ENCODE data around the gene SMS. TPM values are rescaled to one million over a fixed set of nuclear protein-coding genes. Genes with fewer than 3 reads are reported as not detected.

Gene SMS
- total and polyA plus RNA-seq, 2 experiments from 2014 or later: 185 to 274 TPM

Other genes with a start within 250 kb of the SMS start
- 0.70 TPM in 1 of 2 replicates, not detected in the other for gene SMPX, start 182.6 kb upstream of the SMS start, total RNA-seq (2014; rRNA removed; shearing (Covaris generic))
- gene SMPX, start 182.6 kb upstream of the SMS start, polyA plus RNA-seq (2016; fragmentation: Nextera tagmentation; extraction: Ambion mirVana): 0.33 TPM in 1 of 2 replicates, not detected in the other
- gene MBTPS2, start 101.1 kb upstream of the SMS start, total RNA-seq (2014; rRNA removed; shearing (Covaris generic)): 7.7 and 7.8 TPM in 2 replicates
- 2.1 and 3.2 TPM in 2 replicates for gene MBTPS2, start 101.1 kb upstream of the SMS start, polyA plus RNA-seq (2016; fragmentation: Nextera tagmentation; extraction: Ambion mirVana)
- gene YY2, start 84.7 kb upstream of the SMS start, total RNA-seq (2014; rRNA removed; shearing (Covaris generic)): 1.3 and 1.6 TPM in 2 replicates
- 0.66 and 1.0 TPM in 2 replicates for gene YY2, start 84.7 kb upstream of the SMS start, polyA plus RNA-seq (2016; fragmentation: Nextera tagmentation; extraction: Ambion mirVana)
- gene PHEX, start 91.6 kb downstream of the SMS start, total RNA-seq (2014; rRNA removed; shearing (Covaris generic)): 0.21 TPM in 1 of 2 replicates, not detected in the other
- 0.05 and 0.07 TPM in 2 replicates for gene PHEX, start 91.6 kb downstream of the SMS start, polyA plus RNA-seq (2016; fragmentation: Nextera tagmentation; extraction: Ambion mirVana)